ENCODE results near the gene FREY1. TPM values are rescaled to one million over a fixed set of nuclear protein-coding genes. Genes with fewer than 3 reads are reported as not detected.

Gene FREY1
- total and polyA plus RNA-seq, 9 of the 15 experiments (the other 6 are each of a cell fraction or from before 2014, with no cell fraction given) = 0.25 to 1.5 (median 1.1) TPM; not detected in 5

GRCh38 chr11:45942381-45942780 lies 35.3 kb upstream of the FREY1 start (continued):
- TF ChIP-seq CLOCK (CRISPR knock-in tag; IDR thresholded peaks at IDR 0.05; ENCODE audit: borderline replicate concordance) (no peak), FOXJ3 (CRISPR knock-in tag; IDR thresholded peaks at IDR 0.05) (no peak), BRD9 (IDR thresholded peaks at IDR 0.05; ENCODE audit: low read depth, partially characterized antibody) (no peak)

- FAIRE-seq = no peak
- Histone ChIP-seq H3K9me1 (ENCODE audit: control insufficient read depth, insufficient read depth, low read length) (no peaks in the 10 kb centered on the region), H2AFZ (ENCODE audit: low read depth, low read length) (no peak overlapping the region), H3K4me2 (ENCODE audit: insufficient read depth, low read length) (no peak overlapping the region), H3K79me2 (ENCODE audit: control insufficient read depth, insufficient read depth, low read length) (no peaks in the 10 kb centered on the region), H3K9me3 (replicated peaks; ENCODE audit: control insufficient read depth, insufficient read depth, low read depth, low read length) (no peaks in the 10 kb centered on the region), H3K4me1 (replicated peaks in 1 of 2; ENCODE audit: control insufficient read depth in 2 of 2, insufficient read depth in 2 of 2, low read length in 2 of 2) (peaks cover 0 to 8% of the 10 kb centered on the region in 2 experiments; a peak in 3 of 5 replicates), H4K20me1 (replicated peaks; ENCODE audit: control insufficient read depth, insufficient read depth, low read length) (no peaks in the 10 kb centered on the region), H3K4me3 (no peak overlapping the region), H3K27ac (ENCODE audit: extremely low read depth, low read depth, low read length) (no peak overlapping the region), H3K27me3 (ENCODE audit: control insufficient read depth in 2 of 2, insufficient read depth in 2 of 2, low read length in 2 of 2) (no peaks in the 10 kb centered on the region), H3K36me3 (ENCODE audit: control insufficient read depth, insufficient read depth, low read length) (peaks cover 28% of the 10 kb centered on the region; the same call in 2 of the 3 replicates), H3K9ac (ENCODE audit: insufficient read depth in 1 of 2, low read depth in 2 of 2, low read length in 2 of 2) (no peak overlapping the region)
- CTCF ChIA-PET (ENCODE audit: low intra/inter-chr PET ratio) = no interaction called here
- 74% methylated on average over 4 of the region's 4 CpGs for WGBS (ENCODE audit: insufficient coverage, low coverage, missing lambda C conversion rate)
- intact Hi-C loops (cut with micrococcal nuclease) (loop anchor here (10.0 kb wide), 1 partner anchor 66 kb away; no protein-coding TSS in a partner anchor), in situ Hi-C loops (cut with MboI) (no loop called here)
- BruUV-seq (replicated peaks) = no TSS peak
- POLR2A ChIA-PET = interaction anchor here (0.9 to 1.2 kb wide), 2 partner anchors 42 to 54 kb away, joined by 3 read pairs; no protein-coding TSS in a partner anchor
- DNase-seq (ENCODE audit: extremely low read depth in 1 of 4, low spot score in 3 of 4) = no peak
- ATAC-seq = no peak
- no peak for TF ChIP-seq L3MBTL2 (IDR thresholded peaks at IDR 0.05)
- no peak for TF ChIP-seq NCOA1 (IDR thresholded peaks at IDR 0.05; ENCODE audit: low read depth)
- no peak for TF ChIP-seq HMGXB4 (CRISPR knock-in tag; IDR thresholded peaks at IDR 0.05)
- TF ChIP-seq PRPF4 (IDR thresholded peaks at IDR 0.05; ENCODE audit: insufficient read depth, low read depth, low read length, poor library complexity, severe bottlenecking) = no peak
- TF ChIP-seq ZFP30 (CRISPR knock-in tag; IDR thresholded peaks at IDR 0.05; ENCODE audit: borderline replicate concordance) = no peak
- TF ChIP-seq ATF3 (IDR thresholded peaks at IDR 0.05) = peak; percentile 71
- TF ChIP-seq ATF3 (CRISPR knock-in tag; conservative IDR thresholded peaks at IDR 0.05) = no peak
- no peak for TF ChIP-seq MTA2 (IDR thresholded peaks at IDR 0.05; ENCODE audit: low read depth)
- no peak for TF ChIP-seq CEBPG (CRISPR knock-in tag; IDR thresholded peaks at IDR 0.05)
- 0 out of 4 replicates have a peak, but pooled peaks of 1 of the 2 experiments have one; percentile 26 for TF ChIP-seq CEBPG (tag; conservative IDR thresholded peaks at IDR 0.05 in 1 of 2, IDR thresholded peaks at IDR 0.05 in 1 of 2)
Measured at GRCh38 chr11:45941285-45941684, 34.2 kb upstream of the FREY1 start.

Measured in K562 (cell line).